Prostate gland (tissue), 2 donors: ENCODE data around the gene CRYBG3.

ENCODE experiments used
- POLR2A ChIP-seq: fragments of 450-650 bp; IDR thresholded peaks from one replicate; pipeline ENCODE4 v1.6.1; 2016; ENCODE audit warnings: antibody characterized with exemption, mild to moderate bottlenecking
- POLR2AphosphoS5 ChIP-seq: sonication (generic); formaldehyde crosslinking; IDR thresholded peaks from one replicate; pipeline ENCODE4 v1.6.1; 2017; ENCODE audit warnings: antibody characterized with exemption
- TF ChIP-seq, protein P1 (sequence below), 4 experiments: fragments of 200-600 bp in 2 of 4; fragments of 450-650 bp in 2 of 4; sonication (generic) in 2 of 4; IDR thresholded peaks; 1 replicate in 3 of 4; 2 replicates in 1 of 4; pipeline ENCODE4 v1.5.1; 2016 to 2019; ENCODE audit warnings: antibody characterized with exemption in 4 of 4, mild to moderate bottlenecking in 2 of 4, moderate library complexity in 2 of 4

DNA sequence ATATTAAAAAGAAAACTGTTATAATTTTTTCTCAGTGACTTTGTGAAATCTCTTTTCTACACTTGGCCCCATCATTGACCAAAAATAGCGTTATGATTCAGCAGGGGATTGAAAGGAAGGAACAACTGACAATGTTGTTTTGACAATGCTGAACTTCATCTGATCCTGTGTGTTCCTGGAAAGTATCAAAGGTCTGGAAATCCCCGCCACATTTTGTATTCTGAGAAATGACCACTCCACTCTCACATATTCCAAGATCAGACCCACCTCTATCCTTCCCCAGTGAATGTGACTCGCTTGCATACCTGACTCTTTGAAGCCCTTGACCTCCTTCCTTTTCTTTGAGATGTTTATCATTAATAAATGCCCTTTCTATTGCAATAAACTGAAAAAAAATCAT lies 160.1 kb downstream of the CRYBG3 start:
- TF ChIP-seq, protein P1, sequence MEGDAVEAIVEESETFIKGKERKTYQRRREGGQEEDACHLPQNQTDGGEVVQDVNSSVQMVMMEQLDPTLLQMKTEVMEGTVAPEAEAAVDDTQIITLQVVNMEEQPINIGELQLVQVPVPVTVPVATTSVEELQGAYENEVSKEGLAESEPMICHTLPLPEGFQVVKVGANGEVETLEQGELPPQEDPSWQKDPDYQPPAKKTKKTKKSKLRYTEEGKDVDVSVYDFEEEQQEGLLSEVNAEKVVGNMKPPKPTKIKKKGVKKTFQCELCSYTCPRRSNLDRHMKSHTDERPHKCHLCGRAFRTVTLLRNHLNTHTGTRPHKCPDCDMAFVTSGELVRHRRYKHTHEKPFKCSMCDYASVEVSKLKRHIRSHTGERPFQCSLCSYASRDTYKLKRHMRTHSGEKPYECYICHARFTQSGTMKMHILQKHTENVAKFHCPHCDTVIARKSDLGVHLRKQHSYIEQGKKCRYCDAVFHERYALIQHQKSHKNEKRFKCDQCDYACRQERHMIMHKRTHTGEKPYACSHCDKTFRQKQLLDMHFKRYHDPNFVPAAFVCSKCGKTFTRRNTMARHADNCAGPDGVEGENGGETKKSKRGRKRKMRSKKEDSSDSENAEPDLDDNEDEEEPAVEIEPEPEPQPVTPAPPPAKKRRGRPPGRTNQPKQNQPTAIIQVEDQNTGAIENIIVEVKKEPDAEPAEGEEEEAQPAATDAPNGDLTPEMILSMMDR (IDR thresholded peaks at IDR 0.05) = no peak
- TF ChIP-seq POLR2A = no peak
- TF ChIP-seq POLR2AphosphoS5 = no peak
